Globus pallidus (tissue), 1 donor: ENCODE measurements around the gene FBXO46.

ENCODE experiments used
- DNase-seq: peaks from one replicate; pipeline ENCODE4 v3.0.0-alpha.2; 2015; ENCODE audit warnings: low spot score

Gene FBXO46

GRCh38 chr19:45730368-45731288 is at the start of gene FBXO46:
Gene FBXO46, minus strand, starts transcription at chr19:45730896. Its CDS starts 17,401 bp downstream, at chr19:45713495.
- peak; percentile 99 for DNase-seq

GRCh38 chr19:45780146-45780447 is 49.4 kb upstream of the FBXO46 start:
- DNase-seq, result no peak

- DNase-seq, result no peak
Measured at GRCh38 chr19:45779231-45780145, 48.8 kb upstream of the FBXO46 start.

GRCh38 chr19:45778010-45778661 is 47.4 kb upstream of the FBXO46 start:
- no peak for DNase-seq

DNA sequence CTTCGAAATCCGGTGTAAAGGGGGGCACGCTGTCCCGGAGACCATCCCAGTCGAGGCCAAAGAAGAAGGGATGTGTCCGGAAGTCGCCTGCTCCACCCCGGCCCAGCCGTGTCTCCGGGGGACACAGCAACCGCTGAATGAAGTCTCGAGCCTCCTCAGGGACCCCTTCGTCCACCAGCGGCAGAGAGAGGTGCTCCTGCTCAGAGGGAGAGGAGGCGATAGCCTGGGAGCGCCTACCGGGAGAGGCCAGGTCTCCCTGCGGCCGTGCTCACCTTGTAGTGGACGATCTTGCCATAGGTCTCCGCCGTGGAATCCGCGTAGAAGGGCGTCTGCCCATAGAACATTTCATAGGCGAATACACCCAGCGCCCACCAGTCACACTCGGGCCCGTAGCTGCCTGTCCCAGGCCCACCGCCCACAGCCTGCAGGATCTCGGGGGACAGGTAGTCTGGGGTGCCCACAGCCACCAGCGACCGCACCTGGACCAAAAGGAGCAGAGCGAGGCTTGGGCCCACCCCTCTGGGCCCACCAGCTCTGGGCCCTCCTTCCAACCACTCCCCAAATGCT is 46.8 kb upstream of the FBXO46 start:
- DNase-seq, result no peak

GRCh38 chr19:45774765-45775164 is 44.1 kb upstream of the FBXO46 start:
- DNase-seq, result no peak

DNA sequence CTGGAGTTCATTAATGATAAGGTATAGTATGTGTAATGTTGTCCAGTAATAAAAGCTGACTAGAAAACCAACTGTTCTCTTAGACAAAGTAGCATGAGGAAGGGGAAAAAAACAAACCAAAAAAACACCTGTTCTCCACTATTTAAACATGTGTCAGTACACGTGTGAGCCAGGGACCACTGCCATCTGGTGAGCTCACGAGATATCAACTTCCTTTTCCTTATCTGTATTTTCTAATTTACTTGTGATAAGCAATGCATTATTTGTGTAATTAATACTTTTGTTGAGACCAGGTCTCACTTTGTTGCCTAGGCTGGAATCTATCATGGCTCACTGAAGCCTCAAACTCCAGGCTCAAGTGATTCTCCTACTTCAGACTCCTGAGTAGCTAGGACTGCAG is 42.7 kb upstream of the FBXO46 start:
- no peak for DNase-seq

DNA sequence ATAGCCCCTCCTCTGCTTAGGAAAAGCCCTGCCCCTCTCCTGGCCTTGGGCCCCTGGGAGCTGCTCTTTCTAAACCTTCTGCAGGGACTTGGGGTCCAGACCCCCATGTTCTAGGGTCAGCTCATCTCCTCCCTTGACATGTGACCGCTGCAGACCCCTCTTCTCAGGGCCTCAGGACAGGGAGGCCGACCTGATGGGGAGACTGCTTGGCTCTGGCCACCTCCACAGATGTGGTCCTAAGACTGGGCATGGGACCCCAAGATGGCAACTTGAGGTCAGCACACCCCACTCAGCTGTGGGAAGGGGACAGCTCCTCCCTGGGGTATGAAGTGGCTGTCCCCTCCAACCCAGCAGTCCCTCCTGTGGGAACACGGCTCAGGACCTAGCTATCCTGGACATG is 42.2 kb upstream of the FBXO46 start:
- DNase-seq, result no peak

- no peak for DNase-seq
Measured at GRCh38 chr19:45772130-45772840, 41.6 kb upstream of the FBXO46 start.

GRCh38 chr19:45771311-45771933 is 40.7 kb upstream of the FBXO46 start:
- no peak for DNase-seq

DNA sequence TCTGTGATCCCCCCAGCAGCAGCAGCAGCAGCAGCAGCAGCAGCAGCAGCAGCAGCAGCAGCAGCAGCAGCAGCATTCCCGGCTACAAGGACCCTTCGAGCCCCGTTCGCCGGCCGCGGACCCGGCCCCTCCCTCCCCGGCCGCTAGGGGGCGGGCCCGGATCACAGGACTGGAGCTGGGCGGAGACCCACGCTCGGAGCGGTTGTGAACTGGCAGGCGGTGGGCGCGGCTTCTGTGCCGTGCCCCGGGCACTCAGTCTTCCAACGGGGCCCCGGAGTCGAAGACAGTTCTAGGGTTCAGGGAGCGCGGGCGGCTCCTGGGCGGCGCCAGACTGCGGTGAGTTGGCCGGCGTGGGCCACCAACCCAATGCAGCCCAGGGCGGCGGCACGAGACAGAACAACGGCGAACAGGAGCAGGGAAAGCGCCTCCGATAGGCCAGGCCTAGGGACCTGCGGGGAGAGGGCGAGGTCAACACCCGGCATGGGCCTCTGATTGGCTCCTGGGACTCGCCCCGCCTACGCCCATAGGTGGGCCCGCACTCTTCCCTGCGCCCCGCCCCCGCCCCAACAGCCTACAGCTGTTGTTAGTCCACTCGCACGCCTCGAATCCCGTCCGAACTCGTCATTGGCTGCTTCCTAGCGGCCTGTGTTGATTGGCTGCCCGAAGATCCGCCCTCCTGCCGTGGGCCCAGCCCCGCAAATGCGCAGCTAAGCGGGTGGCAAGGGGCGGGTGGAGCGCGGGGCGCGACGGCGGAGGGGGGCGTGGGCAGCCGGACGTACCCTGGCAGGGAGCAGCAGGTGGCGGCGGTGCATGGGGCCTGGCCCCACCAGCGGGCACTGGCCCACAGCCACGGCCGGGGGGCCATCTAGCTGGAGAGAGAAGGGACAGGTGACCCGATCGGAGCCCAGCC is 39.8 kb upstream of the FBXO46 start:
- peak; percentile 93 for DNase-seq

DNA sequence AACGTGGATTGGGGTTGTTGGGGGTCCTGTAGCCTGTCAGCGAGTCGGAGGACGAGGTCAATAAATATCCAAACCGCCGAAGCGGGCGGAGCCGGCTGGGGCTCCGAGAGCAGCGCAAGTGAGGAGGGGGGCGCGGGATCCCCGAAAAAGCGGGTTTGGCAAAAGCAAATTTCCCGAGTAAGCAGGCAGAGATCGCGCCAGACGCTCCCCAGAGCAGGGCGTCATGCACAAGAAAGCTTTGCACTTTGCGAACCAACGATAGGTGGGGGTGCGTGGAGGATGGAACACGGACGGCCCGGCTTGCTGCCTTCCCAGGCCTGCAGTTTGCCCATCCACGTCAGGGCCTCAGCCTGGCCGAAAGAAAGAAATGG is 39.1 kb upstream of the FBXO46 start:
- DNase-seq, result peak; percentile 74

DNA sequence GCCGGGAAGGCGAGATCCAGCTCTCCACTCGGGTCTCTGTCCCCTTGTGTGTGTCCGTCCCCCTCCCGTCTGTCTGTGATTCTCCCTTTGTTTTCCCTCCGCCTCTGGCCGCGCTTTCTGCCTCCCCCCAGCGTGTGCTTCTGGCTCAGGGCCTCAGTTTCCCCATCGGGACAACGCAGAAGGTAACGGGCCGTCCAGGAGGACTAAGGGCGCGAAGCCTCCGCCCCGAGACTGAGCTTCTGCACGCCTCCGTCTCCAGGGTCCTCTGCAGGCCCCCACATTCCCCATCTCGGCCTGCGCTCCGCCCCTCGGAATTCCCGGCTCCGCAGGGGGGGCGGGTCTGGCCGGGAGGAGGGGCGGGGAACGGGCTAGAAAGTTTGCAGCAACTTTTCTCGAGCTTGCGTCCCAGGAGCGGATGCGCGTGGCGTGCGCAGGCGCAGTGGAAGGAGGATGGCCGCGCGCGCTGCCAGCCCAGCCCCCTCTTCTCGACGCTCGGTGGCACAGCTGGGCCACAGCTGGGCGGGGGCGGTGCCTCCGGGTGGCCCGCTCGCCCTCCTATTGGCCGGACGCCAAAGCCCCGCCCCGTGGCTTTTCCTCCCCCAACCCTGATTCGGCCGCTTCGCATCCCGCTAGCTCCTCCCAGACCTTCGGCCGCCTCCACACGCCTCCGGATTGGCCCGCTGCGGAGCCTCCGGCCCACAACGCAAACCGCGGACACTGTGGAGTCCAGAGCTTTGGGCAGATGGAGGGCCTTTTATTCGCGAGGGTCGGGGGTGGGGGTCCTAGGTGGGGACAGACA is 38.5 kb upstream of the FBXO46 start, which contains the start of gene SIX5:
SIX5 (minus strand) TSS at position 269 of the 799 bp plus-strand sequence. CDS start 408 bp downstream, outside the sequence.
- DNase-seq, result peak; percentile 95

DNA sequence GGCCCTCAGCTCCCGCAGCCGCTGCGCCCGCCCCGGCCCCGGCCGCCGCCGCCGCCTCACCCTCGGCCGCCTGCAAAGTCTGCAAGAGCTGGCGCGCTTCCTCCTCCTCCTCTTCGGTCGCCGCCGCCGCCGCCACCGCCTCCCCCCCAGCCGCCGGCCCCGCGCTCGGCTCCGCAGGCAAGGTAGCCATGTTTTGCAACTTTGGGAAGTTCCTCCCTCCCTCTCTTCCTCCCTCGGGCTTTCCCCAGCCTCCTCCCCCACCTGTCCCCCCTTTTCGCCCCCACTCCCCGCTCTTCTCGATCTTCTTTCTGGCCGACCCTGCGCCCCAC is 37.9 kb upstream of the FBXO46 start:
- DNase-seq, result no peak

DNA sequence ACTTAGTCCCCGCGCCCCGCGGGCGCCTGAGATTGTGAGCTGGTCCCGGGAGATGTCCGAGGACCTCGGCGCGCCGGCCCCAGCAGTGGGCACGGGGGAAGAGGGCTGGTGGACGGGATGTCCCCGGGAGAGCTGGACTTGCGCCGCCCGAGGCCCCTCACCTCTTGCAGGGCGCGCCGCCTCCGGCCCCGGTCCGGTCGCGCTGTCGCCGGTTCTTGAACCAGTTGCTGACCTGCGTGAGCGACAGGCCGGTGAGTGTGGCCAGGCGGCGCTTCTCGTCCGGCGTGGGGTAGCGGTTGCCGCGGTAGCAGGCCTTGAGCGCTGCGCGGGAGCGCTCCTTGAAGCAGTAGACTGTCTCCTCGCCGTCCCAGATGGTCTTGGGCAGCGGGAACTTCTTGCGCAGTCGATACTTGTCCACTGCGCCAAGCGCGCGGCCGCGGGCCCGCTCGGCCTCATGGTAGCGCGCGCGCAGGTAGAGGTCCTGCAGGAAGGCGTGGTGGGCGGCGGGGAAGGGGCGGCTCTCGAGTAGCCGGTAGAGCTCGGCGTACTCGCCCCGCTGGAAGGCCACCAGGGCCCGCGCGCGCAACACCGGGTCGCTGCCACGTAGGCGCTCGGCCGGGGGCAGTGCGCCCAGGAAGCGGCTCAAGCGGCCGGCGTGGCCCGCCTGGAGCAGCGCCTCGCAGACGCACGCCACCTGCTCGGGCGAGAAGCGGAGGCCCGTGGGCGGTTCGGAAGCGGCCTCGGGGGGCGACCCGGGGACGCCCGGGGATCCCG is 37.4 kb upstream of the FBXO46 start:
- DNase-seq, result no peak

DNA sequence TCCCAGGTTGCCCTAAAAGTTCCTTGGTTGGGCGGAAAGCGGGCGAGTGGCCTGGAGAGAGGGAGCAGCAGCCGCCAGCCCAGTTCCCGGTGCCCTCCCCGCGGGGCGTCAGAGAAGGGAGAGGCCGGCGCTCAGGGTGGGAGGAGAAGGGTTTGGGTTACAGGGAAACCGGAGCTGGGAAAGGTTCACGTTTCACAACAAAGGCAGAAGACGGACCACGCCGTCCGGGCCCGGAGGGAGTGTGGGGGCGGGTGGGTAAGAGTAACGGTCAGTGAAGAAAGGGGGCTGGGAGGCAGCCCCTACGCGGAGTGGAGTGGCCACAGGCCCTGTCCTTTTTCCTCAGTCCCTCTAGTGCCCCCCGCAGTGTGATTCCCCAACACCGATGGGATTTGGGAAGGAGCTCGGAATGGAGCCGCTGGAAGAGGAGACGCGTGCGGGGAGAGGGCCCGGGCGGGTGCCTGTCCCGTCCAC is 36.7 kb upstream of the FBXO46 start:
- no peak for DNase-seq

DNA sequence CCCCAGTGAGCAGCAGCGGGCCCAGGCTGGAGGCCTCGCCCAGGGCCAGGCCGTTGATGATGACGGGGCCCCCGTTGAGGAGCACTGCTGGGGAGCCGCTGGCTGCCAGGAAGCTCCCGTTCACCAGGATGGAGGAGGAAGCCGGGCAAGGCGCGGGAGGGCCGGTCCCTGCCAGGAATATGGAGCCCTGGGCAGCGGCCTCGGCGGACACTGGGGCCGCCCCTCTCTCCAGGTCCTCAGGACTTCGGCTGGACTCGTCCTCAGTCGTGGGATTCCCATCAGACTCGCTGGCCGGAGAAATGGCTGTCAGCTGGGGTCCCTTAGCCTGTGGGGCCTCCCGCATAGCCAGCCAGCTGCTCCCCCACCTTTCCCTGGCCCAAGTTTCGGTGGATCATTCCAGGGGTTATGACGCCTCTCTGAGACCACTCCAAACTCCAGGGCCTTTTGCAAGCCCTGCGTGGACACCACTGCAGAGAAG is 36.2 kb upstream of the FBXO46 start:
- DNase-seq, result no peak

GRCh38 chr19:45766296-45766868 is 35.7 kb upstream of the FBXO46 start:
- DNase-seq, result no peak
